Mammary epithelial cell (primary cell): ENCODE data around the gene TAF1B.

Experiments used
- EZH2 ChIP-seq: IDR thresholded peaks from 2 replicates; pipeline ENCODE4 v1.6.1; 2012; ENCODE audit warnings: low read length, inconsistent platforms, borderline replicate concordance
- TF ChIP-seq, protein P1 (sequence below), 2 donors: IDR thresholded peaks in 1 of 2; conservative IDR thresholded peaks in 1 of 2; 2 replicates each; pipeline ENCODE4 v1.5.1; 2011 to 2012; ENCODE audit warnings: inconsistent platforms in 2 of 2, low read length in 2 of 2, mild to moderate bottlenecking in 2 of 2, control low read depth in 1 of 2, low read depth in 1 of 2; ENCODE audit not compliant: insufficient read depth in 1 of 2; ENCODE audit errors: extremely low read depth in 1 of 2

DNA sequence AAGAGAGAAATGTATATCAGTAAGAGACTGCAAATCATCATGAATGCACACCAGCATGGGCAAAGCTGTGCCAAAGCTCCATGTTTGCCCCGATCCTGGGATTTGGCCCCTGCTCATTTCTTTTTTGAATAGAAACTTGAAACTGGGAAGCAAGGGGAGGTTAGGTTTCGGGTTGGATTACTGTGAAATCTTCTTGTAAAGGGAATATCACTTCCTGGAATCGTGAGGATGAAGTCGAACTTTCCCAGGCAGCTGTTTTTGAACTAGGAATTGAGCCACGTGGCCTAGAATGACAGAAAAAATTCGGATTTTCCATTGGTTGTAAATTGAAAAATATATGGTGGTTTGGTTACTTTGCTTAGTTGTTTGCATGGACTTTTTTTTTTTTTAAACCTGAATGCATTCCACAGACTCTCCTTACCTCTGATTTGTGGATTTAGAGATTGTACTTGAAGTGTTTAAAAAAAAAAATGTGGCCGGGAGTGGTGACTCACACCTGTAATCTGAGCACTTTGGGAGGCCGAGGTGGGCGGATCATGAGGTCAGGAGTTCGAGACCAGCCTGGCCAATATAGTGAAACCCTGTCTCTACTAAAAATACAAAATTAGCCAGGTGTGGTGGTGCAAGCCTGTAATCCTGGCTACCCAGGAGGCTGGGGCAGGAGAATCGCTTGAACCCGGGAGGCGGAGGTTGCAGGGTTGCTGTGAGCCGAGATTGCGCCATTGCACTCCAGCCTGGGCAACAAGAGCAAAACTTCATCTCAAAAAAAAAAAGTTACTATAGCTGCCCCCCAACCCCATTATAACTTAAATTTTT, 140.3 kb downstream of the TAF1B start:
- TF ChIP-seq, protein P1, sequence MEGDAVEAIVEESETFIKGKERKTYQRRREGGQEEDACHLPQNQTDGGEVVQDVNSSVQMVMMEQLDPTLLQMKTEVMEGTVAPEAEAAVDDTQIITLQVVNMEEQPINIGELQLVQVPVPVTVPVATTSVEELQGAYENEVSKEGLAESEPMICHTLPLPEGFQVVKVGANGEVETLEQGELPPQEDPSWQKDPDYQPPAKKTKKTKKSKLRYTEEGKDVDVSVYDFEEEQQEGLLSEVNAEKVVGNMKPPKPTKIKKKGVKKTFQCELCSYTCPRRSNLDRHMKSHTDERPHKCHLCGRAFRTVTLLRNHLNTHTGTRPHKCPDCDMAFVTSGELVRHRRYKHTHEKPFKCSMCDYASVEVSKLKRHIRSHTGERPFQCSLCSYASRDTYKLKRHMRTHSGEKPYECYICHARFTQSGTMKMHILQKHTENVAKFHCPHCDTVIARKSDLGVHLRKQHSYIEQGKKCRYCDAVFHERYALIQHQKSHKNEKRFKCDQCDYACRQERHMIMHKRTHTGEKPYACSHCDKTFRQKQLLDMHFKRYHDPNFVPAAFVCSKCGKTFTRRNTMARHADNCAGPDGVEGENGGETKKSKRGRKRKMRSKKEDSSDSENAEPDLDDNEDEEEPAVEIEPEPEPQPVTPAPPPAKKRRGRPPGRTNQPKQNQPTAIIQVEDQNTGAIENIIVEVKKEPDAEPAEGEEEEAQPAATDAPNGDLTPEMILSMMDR (conservative IDR thresholded peaks at IDR 0.05 in 1 of 2, IDR thresholded peaks at IDR 0.05 in 1 of 2; ENCODE audit: extremely low read depth in 1 of 2, insufficient read depth in 1 of 2, low read depth in 1 of 2, low read length in 2 of 2): no peak
- no peak for TF ChIP-seq EZH2
